DMS53 treated with DMSO at 0.1 percent for 48 hours (cell line): ENCODE data around the gene B4GALT7.

Experiments used
- DNase-seq: peaks from one replicate; lab custom pipeline; 2025; ENCODE audit not compliant: unreplicated experiment; lab: John Stamatoyannopoulos, UW

B4GALT7 gene

GRCh38 chr5:177593511-177593910, 6.4 kb upstream of the B4GALT7 start:
- no peak for DNase-seq

GRCh38 chr5:177594071-177594470, 5.9 kb upstream of the B4GALT7 start:
- DNase-seq, result no peak

GRCh38 chr5:177595026-177595585, 4.8 kb upstream of the B4GALT7 start:
- no peak for DNase-seq

GRCh38 chr5:177595991-177596774, 3.7 kb upstream of the B4GALT7 start:
- no peak for DNase-seq

- DNase-seq, result no peak
Measured at GRCh38 chr5:177596775-177597238, 3.1 kb upstream of the B4GALT7 start.

GRCh38 chr5:177598477-177598876, 1.5 kb upstream of the B4GALT7 start:
- DNase-seq, result no peak

GRCh38 chr5:177600508-177601018, 631 bp downstream of the B4GALT7 start:
- no peak for DNase-seq

- DNase-seq, result no peak
Measured at GRCh38 chr5:177601126-177601525, 1.2 kb downstream of the B4GALT7 start.

GRCh38 chr5:177601577-177602457, 1.9 kb downstream of the B4GALT7 start:
- no peak for DNase-seq

GRCh38 chr5:177602458-177602830, 2.5 kb downstream of the B4GALT7 start:
- no peak for DNase-seq

- no peak for DNase-seq
Measured at GRCh38 chr5:177603631-177604030, 3.7 kb downstream of the B4GALT7 start.

- DNase-seq, result no peak
Measured at GRCh38 chr5:177604116-177604521, 4.2 kb downstream of the B4GALT7 start.

- DNase-seq, result no peak
Measured at GRCh38 chr5:177604656-177605055, 4.7 kb downstream of the B4GALT7 start.

GRCh38 chr5:177605078-177605477, 5.1 kb downstream of the B4GALT7 start:
- no peak for DNase-seq

GRCh38 chr5:177605667-177606066, 5.7 kb downstream of the B4GALT7 start:
- DNase-seq, result no peak

GRCh38 chr5:177606071-177607051, 6.4 kb downstream of the B4GALT7 start:
- no peak for DNase-seq

GRCh38 chr5:177607115-177607451, 7.2 kb downstream of the B4GALT7 start:
- DNase-seq, result no peak

GRCh38 chr5:177607452-177608192, 7.7 kb downstream of the B4GALT7 start:
- peak; percentile 93 for DNase-seq

GRCh38 chr5:177608243-177609075, 8.5 kb downstream of the B4GALT7 start:
- no peak for DNase-seq
